ENCODE data around the gene DDOST. TPM values are rescaled to one million over a fixed set of nuclear protein-coding genes. Genes with fewer than 3 reads are reported as not detected.

The DDOST gene
- total and polyA plus RNA-seq, 2 experiments from 2014 or later, result 151 to 270 TPM

DNA sequence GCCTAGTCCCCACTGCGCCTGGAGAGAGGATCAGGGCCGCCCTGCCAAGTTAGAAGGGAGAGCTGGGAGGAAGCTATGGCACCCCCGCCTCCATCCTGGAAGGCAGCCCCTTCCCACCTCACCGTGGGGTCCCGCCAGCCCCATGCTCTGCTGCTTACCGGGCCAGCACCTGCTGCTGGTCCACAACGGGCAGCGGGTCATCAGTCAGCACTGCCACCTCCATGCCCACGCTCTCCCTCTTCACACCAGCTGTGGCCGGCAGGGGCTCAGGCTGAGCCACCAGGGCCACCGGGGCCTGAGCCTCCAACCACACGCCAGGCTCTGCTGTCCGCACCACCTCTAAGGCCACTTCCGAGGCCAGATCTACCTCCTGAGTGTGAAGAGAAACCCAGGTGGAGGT is 23.5 kb upstream of the DDOST start (continued):
- TF ChIP-seq, protein P1, sequence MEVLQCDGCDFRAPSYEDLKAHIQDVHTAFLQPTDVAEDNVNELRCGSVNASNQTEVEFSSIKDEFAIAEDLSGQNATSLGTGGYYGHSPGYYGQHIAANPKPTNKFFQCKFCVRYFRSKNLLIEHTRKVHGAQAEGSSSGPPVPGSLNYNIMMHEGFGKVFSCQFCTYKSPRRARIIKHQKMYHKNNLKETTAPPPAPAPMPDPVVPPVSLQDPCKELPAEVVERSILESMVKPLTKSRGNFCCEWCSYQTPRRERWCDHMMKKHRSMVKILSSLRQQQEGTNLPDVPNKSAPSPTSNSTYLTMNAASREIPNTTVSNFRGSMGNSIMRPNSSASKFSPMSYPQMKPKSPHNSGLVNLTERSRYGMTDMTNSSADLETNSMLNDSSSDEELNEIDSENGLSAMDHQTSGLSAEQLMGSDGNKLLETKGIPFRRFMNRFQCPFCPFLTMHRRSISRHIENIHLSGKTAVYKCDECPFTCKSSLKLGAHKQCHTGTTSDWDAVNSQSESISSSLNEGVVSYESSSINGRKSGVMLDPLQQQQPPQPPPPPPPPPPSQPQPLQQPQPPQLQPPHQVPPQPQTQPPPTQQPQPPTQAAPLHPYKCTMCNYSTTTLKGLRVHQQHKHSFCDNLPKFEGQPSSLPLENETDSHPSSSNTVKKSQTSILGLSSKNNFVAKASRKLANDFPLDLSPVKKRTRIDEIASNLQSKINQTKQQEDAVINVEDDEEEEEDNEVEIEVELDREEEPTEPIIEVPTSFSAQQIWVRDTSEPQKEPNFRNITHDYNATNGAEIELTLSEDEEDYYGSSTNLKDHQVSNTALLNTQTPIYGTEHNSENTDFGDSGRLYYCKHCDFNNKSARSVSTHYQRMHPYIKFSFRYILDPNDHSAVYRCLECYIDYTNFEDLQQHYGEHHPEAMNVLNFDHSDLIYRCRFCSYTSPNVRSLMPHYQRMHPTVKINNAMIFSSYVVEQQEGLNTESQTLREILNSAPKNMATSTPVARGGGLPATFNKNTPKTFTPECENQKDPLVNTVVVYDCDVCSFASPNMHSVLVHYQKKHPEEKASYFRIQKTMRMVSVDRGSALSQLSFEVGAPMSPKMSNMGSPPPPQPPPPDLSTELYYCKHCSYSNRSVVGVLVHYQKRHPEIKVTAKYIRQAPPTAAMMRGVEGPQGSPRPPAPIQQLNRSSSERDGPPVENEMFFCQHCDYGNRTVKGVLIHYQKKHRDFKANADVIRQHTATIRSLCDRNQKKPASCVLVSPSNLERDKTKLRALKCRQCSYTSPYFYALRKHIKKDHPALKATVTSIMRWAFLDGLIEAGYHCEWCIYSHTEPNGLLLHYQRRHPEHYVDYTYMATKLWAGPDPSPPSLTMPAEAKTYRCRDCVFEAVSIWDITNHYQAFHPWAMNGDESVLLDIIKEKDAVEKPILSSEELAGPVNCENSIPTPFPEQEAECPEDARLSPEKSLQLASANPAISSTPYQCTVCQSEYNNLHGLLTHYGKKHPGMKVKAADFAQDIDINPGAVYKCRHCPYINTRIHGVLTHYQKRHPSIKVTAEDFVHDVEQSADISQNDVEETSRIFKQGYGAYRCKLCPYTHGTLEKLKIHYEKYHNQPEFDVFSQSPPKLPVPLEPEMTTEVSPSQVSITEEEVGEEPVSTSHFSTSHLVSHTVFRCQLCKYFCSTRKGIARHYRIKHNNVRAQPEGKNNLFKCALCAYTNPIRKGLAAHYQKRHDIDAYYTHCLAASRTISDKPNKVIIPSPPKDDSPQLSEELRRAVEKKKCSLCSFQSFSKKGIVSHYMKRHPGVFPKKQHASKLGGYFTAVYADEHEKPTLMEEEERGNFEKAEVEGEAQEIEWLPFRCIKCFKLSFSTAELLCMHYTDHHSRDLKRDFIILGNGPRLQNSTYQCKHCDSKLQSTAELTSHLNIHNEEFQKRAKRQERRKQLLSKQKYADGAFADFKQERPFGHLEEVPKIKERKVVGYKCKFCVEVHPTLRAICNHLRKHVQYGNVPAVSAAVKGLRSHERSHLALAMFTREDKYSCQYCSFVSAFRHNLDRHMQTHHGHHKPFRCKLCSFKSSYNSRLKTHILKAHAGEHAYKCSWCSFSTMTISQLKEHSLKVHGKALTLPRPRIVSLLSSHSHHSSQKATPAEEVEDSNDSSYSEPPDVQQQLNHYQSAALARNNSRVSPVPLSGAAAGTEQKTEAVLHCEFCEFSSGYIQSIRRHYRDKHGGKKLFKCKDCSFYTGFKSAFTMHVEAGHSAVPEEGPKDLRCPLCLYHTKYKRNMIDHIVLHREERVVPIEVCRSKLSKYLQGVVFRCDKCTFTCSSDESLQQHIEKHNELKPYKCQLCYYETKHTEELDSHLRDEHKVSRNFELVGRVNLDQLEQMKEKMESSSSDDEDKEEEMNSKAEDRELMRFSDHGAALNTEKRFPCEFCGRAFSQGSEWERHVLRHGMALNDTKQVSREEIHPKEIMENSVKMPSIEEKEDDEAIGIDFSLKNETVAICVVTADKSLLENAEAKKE (CRISPR knock-in tag; IDR thresholded peaks at IDR 0.05), result no peak
- TF ChIP-seq POLR2AphosphoS5 (IDR thresholded peaks at IDR 0.05; ENCODE audit: low read depth), result no peak
- TF ChIP-seq STAT1 (IDR thresholded peaks at IDR 0.05; ENCODE audit: unreplicated experiment), result no peak
- TF ChIP-seq CREB1 (CRISPR knock-in tag; IDR thresholded peaks at IDR 0.05; ENCODE audit: low read depth), result no peak

DNA sequence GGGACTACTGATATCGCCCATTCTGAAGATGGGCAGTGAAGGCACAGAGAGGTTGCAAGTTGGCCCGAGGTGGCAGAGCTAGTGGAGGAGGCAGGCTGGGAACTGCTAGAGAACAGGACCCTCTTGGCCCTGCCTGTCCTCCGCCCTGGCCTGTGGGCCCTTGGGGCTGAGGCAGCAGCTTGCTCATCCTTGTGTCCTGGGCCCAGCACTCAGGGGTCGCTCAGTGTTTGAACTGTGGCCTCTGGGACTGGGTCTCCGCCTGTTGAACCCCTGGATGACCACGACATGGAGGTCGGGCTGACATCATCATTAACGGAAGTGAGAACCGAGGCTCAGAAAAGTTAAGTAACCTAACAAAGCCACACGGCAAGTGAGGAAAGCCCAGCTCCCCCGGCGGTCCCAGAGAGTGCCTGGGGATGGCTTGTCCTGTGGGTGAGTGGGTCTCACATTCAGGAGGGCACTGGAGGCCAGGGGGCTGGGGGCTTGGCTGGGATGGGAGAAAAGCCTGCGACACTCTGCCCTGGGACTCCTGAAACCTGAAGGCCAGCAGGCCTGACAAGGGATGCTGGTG is 23.0 kb upstream of the DDOST start:
- H3F3A ChIP-seq (replicated peaks; ENCODE audit: low read depth), result no peaks in the 10 kb centered on the region
- no peak overlapping the region for H3K27ac Mint-ChIP-seq
- peaks cover 2% of the 10 kb centered on the region; the same call in 1 of the 3 replicates for H3K9me3 Mint-ChIP-seq
- H4K20me1 ChIP-seq (replicated peaks; ENCODE audit: insufficient read depth), result no peaks in the 10 kb centered on the region
- peaks cover 19% of the 10 kb centered on the region for H3K36me3 Mint-ChIP-seq (ENCODE audit: low read depth)
- no peak overlapping the region for H3K27ac ChIP-seq (ENCODE audit: low read depth)
- H3K79me2 ChIP-seq (replicated peaks; ENCODE audit: insufficient read depth), result no peaks in the 10 kb centered on the region
- H3K4me3 ChIP-seq, result no peak overlapping the region
- no peaks in the 10 kb centered on the region for H3K4me1 ChIP-seq (ENCODE audit: insufficient read depth)
- ATAC-seq (no peak), DNase-seq (ENCODE audit: low spot score) (no peak)
- peaks cover 6% of the 10 kb centered on the region for H3K27me3 Mint-ChIP-seq (ENCODE audit: insufficient read depth, low read depth, poor library complexity)
- H2AFZ ChIP-seq, result no peak overlapping the region
- no peaks in the 10 kb centered on the region for H3K9me2 ChIP-seq (ENCODE audit: insufficient read depth)
- no peak overlapping the region for H3K4me3 Mint-ChIP-seq
- H3K27me3 ChIP-seq (ENCODE audit: insufficient read depth), result no peaks in the 10 kb centered on the region
- H3K4me2 ChIP-seq, result no peak overlapping the region
- no peaks in the 10 kb centered on the region for H3K36me3 ChIP-seq (ENCODE audit: insufficient read depth)
- peaks cover 4% of the 10 kb centered on the region; the same call in 2 of the 3 replicates for H3K4me1 Mint-ChIP-seq
- TF ChIP-seq POLR2AphosphoS5 (IDR thresholded peaks at IDR 0.05; ENCODE audit: low read depth) (no peak), ZNF331 (CRISPR knock-in tag; IDR thresholded peaks at IDR 0.05; ENCODE audit: low read depth) (no peak), JUNB (IDR thresholded peaks at IDR 0.05; ENCODE audit: unreplicated experiment) (no peak), ZNF114 (CRISPR knock-in tag; IDR thresholded peaks at IDR 0.05) (no peak), EZH2 (IDR thresholded peaks at IDR 0.05; ENCODE audit: low read depth, unreplicated experiment) (no peak)
- TF ChIP-seq, protein P2, sequence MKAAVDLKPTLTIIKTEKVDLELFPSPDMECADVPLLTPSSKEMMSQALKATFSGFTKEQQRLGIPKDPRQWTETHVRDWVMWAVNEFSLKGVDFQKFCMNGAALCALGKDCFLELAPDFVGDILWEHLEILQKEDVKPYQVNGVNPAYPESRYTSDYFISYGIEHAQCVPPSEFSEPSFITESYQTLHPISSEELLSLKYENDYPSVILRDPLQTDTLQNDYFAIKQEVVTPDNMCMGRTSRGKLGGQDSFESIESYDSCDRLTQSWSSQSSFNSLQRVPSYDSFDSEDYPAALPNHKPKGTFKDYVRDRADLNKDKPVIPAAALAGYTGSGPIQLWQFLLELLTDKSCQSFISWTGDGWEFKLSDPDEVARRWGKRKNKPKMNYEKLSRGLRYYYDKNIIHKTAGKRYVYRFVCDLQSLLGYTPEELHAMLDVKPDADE (IDR thresholded peaks at IDR 0.05), result no peak
- TF ChIP-seq, protein P1 (CRISPR knock-in tag; IDR thresholded peaks at IDR 0.05), result no peak

Data from GM23338 (cell line).